Measurements from ENCODE around the gene SLC26A9.

SLC26A9 gene

DNA sequence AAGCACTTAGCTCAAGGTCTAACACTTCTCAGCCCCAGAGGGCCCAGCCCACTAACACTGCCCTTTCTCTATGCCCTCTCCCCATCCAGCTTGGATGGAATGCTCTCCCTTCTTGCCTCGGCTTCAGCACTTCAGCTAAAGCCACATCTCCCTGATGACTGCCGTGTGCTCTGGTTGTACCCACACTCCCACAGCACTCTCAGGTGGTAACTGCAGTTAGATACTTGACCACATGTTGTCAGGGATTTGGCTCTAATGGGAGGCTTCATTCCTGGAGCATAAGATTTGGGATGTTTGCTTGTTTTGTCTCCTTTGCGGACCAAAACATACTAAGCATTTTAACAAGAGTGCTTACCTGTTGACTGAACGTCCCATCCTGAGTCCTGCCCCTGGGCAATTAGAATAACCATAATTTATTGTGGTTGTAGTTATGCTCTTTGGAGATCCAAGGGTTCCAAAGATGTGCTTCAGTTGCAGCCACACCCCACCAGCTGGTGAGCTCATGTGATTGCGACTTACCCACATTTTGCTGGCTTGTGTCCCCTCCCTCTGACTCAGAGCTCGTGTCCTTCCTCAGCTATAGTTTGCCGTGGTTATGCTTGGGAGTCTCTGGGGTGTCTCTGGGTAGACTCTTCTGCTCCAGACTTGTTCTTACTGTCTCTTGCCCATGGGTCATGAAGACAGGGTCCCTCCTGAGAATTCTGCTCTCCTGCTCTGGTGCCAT is 7.7 kb upstream of the SLC26A9 start:
- Histone ChIP-seq H3K36me3 (ENCODE audit: low read depth) (no peaks in the 10 kb centered on the region), H3K4me1 (ENCODE audit: insufficient read depth, poor library complexity, severe bottlenecking) (peaks cover 13% of the 10 kb centered on the region), H3K27ac (ENCODE audit: poor library complexity, severe bottlenecking) (no peak overlapping the region), H3K9me3 (ENCODE audit: severe bottlenecking) (no peaks in the 10 kb centered on the region), H3K27me3 (ENCODE audit: insufficient read depth, poor library complexity, severe bottlenecking) (no peaks in the 10 kb centered on the region), H3K4me3 (ENCODE audit: severe bottlenecking) (no peak overlapping the region)
- TF ChIP-seq, protein P1, sequence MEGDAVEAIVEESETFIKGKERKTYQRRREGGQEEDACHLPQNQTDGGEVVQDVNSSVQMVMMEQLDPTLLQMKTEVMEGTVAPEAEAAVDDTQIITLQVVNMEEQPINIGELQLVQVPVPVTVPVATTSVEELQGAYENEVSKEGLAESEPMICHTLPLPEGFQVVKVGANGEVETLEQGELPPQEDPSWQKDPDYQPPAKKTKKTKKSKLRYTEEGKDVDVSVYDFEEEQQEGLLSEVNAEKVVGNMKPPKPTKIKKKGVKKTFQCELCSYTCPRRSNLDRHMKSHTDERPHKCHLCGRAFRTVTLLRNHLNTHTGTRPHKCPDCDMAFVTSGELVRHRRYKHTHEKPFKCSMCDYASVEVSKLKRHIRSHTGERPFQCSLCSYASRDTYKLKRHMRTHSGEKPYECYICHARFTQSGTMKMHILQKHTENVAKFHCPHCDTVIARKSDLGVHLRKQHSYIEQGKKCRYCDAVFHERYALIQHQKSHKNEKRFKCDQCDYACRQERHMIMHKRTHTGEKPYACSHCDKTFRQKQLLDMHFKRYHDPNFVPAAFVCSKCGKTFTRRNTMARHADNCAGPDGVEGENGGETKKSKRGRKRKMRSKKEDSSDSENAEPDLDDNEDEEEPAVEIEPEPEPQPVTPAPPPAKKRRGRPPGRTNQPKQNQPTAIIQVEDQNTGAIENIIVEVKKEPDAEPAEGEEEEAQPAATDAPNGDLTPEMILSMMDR (IDR thresholded peaks at IDR 0.05; ENCODE audit: poor library complexity, severe bottlenecking): no peak
- ATAC-seq (ENCODE audit: low read depth) (no peak), DNase-seq (ENCODE audit: low spot score) (no peak)

DNA sequence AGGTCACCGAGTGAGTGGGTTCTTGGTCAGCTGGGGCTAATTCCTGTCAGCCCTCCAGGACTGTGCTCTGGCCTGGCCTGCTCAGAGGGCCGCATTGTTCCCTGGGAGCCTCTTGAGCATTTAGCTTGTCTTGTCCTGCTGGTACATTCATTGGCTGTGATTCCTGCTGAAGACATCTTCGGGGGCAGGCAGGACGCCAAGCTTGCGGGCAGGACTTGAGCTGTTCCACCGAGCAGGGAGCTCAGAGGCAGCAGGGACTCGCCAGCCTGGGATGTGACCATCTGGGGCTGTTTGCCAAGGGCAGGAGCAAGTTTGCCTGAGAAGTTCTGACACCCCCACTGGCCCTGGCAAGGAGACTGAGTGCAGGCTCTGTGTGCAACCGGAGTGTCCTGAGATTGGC is 7.0 kb upstream of the SLC26A9 start:
- no peaks in the 10 kb centered on the region for H3K27me3 ChIP-seq (ENCODE audit: insufficient read depth, poor library complexity, severe bottlenecking)
- H3K4me3 ChIP-seq (ENCODE audit: severe bottlenecking): no peak overlapping the region
- H3K4me1 ChIP-seq (ENCODE audit: insufficient read depth, poor library complexity, severe bottlenecking): peaks cover 13% of the 10 kb centered on the region
- DNase-seq (ENCODE audit: low spot score) (no peak), ATAC-seq (ENCODE audit: low read depth) (peak; percentile 44)
- H3K9me3 ChIP-seq (ENCODE audit: severe bottlenecking): no peaks in the 10 kb centered on the region
- no peaks in the 10 kb centered on the region for H3K36me3 ChIP-seq (ENCODE audit: low read depth)
- H3K27ac ChIP-seq (ENCODE audit: poor library complexity, severe bottlenecking): no peak overlapping the region
- TF ChIP-seq, protein P1 (IDR thresholded peaks at IDR 0.05; ENCODE audit: poor library complexity, severe bottlenecking): no peak

DNA sequence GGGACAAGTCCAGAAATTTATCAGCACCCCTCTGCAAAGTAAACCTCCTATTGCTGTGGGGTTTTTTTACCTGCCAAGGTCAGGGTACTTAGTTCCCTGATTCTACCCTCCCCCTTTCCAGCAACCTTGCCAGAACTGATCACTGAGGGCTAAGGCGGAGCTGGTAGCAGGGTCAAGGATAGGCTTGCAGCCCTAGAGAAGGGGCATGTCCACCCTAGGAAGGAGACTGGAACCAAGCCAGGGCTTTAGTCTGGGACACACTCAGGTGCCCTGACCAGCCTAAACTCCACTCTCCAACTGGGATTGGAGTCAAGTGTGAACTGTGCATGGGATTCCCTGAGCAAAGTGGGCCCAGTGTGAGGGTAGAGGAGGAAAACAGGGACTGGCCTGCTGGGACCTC is 6.5 kb upstream of the SLC26A9 start:
- no peak overlapping the region for H3K27ac ChIP-seq (ENCODE audit: poor library complexity, severe bottlenecking)
- no peak overlapping the region for H3K4me3 ChIP-seq (ENCODE audit: severe bottlenecking)
- no peaks in the 10 kb centered on the region for H3K27me3 ChIP-seq (ENCODE audit: insufficient read depth, poor library complexity, severe bottlenecking)
- DNase-seq (ENCODE audit: low spot score) (no peak), ATAC-seq (ENCODE audit: low read depth) (no peak)
- H3K36me3 ChIP-seq (ENCODE audit: low read depth): no peaks in the 10 kb centered on the region
- H3K9me3 ChIP-seq (ENCODE audit: severe bottlenecking): no peaks in the 10 kb centered on the region
- TF ChIP-seq, protein P1 (IDR thresholded peaks at IDR 0.05; ENCODE audit: poor library complexity, severe bottlenecking): no peak
- H3K4me1 ChIP-seq (ENCODE audit: insufficient read depth, poor library complexity, severe bottlenecking): peaks cover 13% of the 10 kb centered on the region

DNA sequence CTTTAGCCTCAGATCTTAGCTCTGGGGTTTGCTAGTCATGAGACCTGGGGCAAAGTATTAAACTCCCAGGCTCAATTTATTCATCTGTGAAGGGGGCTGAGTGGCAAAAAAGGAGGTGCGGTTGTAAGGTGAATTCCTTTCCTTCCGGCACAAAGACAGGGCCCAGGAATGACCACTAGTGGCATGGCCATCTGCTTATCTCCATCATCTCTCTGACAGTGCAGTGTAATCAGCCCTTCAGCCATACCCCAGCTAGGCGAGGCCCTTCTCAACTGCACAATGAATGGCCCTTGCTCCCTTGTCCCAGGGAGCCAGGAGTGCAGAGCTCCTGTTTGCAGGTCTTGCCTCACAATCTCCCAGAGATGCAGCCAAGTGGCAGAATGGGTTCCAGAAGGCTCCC is 5.6 kb upstream of the SLC26A9 start:
- ATAC-seq (ENCODE audit: low read depth) (no peak), DNase-seq (ENCODE audit: low spot score) (no peak)
- no peaks in the 10 kb centered on the region for H3K9me3 ChIP-seq (ENCODE audit: severe bottlenecking)
- H3K27ac ChIP-seq (ENCODE audit: poor library complexity, severe bottlenecking): no peak overlapping the region
- no peak overlapping the region for H3K4me3 ChIP-seq (ENCODE audit: severe bottlenecking)
- H3K4me1 ChIP-seq (ENCODE audit: insufficient read depth, poor library complexity, severe bottlenecking): peaks cover 13% of the 10 kb centered on the region
- no peaks in the 10 kb centered on the region for H3K36me3 ChIP-seq (ENCODE audit: low read depth)
- TF ChIP-seq, protein P1 (IDR thresholded peaks at IDR 0.05; ENCODE audit: poor library complexity, severe bottlenecking): no peak
- no peaks in the 10 kb centered on the region for H3K27me3 ChIP-seq (ENCODE audit: insufficient read depth, poor library complexity, severe bottlenecking)

DNA sequence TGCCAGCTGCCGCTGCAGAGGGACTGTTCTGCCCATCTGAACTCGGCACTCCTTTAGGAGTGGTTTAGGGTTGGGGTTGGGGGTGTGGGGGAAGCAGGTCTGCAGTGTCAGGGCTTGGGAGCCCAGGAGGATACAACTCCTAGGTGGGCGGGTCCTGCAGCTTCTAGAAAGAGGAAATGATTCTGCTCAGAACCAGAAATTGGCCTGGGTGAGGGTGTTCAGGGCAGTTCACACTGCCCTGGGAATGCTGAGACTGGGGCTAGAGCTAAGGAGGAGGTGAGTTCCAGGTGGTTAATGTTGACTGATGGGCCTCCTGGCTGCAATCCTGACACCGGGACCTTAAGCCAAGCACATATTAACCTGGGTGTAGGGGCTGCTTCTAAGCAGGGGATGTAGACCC is 4.8 kb upstream of the SLC26A9 start:
- DNase-seq (ENCODE audit: low spot score) (no peak), ATAC-seq (ENCODE audit: low read depth) (no peak)
- Histone ChIP-seq H3K4me1 (ENCODE audit: insufficient read depth, poor library complexity, severe bottlenecking) (peaks cover 13% of the 10 kb centered on the region), H3K4me3 (ENCODE audit: severe bottlenecking) (no peak overlapping the region), H3K27ac (ENCODE audit: poor library complexity, severe bottlenecking) (no peak overlapping the region), H3K9me3 (ENCODE audit: severe bottlenecking) (no peaks in the 10 kb centered on the region), H3K27me3 (ENCODE audit: insufficient read depth, poor library complexity, severe bottlenecking) (no peaks in the 10 kb centered on the region), H3K36me3 (ENCODE audit: low read depth) (no peaks in the 10 kb centered on the region)
- TF ChIP-seq, protein P1 (IDR thresholded peaks at IDR 0.05; ENCODE audit: poor library complexity, severe bottlenecking): no peak
